GM23338 (cell line): ENCODE measurements around the gene PARD3.

Experiments used
- CTCF ChIP-seq, 2 experiments: fragments of 200-600 bp in 1 of 2; sonication (generic) in 1 of 2; conservative IDR thresholded peaks; 2 replicates each; pipeline versions ENCODE4 v1.5.1 to v1.6.1; 2016 to 2017; ENCODE audit warnings: antibody characterized with exemption in 2 of 2, low read depth in 2 of 2, mild to moderate bottlenecking in 2 of 2, moderate library complexity in 1 of 2
- EZH2 ChIP-seq: fragments of 200-600 bp; sonication (generic); IDR thresholded peaks from one replicate; pipeline ENCODE4 v1.8.0; 2017; ENCODE audit warnings: antibody characterized with exemption, mild to moderate bottlenecking, low read depth; ENCODE audit not compliant: unreplicated experiment
- EZH2phosphoT487 ChIP-seq: fragments of 200-600 bp; sonication (generic); IDR thresholded peaks from one replicate; pipeline ENCODE4 v1.8.1; 2018; ENCODE audit warnings: antibody characterized with exemption; ENCODE audit not compliant: unreplicated experiment
- NANOG ChIP-seq: IDR thresholded peaks from 2 replicates; pipeline ENCODE4 v1.6.1; 2016; ENCODE audit warnings: antibody characterized with exemption, borderline replicate concordance
- POLR2AphosphoS5 ChIP-seq: IDR thresholded peaks from 2 replicates; pipeline ENCODE4 v1.6.1; 2016; ENCODE audit warnings: antibody characterized with exemption, low read depth
- REST ChIP-seq: IDR thresholded peaks from one replicate; pipeline ENCODE4 v1.6.1; 2018; ENCODE audit warnings: antibody characterized with exemption; ENCODE audit not compliant: unreplicated experiment

DNA sequence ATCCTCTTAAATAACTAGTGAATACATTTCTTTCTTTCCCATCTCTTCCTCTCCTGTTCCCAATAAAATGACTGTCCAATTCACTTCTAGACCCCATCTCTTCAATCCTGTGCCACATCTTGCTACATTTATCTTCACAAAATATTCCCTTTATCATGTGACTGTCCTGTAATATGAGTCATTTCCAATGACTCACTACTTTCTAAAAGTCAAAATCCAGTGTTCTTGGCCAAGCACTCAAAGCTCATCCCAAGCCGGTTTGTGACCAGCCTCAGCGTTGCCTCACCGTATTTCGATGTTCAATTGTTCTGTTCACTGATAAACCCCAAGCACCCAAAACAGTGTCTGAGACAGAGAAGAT, 104.7 kb downstream of the PARD3 start:
- TF ChIP-seq CTCF (conservative IDR thresholded peaks at IDR 0.05; ENCODE audit: low read depth in 2 of 2) (no peak), EZH2 (no peak), NANOG (no peak), POLR2AphosphoS5 (no peak), REST (no peak), EZH2phosphoT487 (no peak)
